ENCODE data around the gene VIL1.

The VIL1 gene

GRCh38 chr2:218482651-218483050 lies 63.7 kb downstream of the VIL1 start:
- no peak for DNase-seq (ENCODE audit: low spot score)
- no peak for FAIRE-seq

GRCh38 chr2:218485986-218486667 lies 67.2 kb downstream of the VIL1 start:
- DNase-seq (ENCODE audit: low spot score) = no peak
- no peak for FAIRE-seq

DNA sequence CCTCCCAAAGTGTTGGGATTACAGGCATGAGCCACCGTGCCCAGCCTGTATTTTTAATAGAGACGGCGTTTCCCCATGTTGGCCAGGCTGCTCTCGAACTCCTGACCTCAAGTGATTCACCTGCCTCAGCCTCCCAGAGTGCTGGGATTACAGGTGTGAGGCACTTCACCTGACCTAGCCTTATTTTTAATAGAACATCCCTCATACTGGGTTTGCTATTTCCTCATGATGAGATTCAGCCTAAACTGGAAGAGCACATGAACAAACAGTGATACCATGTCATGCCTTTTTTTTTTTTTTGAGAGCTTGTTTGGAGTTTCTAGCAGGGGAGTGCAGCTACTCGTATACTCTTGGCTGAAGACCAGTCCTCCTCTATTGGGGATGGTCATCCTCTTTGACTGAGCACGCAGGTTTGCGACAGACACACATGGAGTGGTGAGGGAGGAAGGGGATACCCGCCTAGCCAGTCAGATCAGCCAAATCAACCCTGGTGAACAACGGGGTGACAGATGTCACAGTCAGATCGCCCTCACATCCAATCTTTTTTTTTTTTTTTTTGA lies 81.7 kb downstream of the VIL1 start:
- FAIRE-seq (no peak), DNase-seq (ENCODE audit: low spot score) (no peak)

GRCh38 chr2:218501665-218502064 lies 82.7 kb downstream of the VIL1 start:
- FAIRE-seq = no peak

More at GRCh38 chr2:218501665-218502064, 82.7 kb downstream of the VIL1 start:
- no peak for DNase-seq (ENCODE audit: low spot score)
